ENCODE data around the gene C1QTNF2.
"Not testable (repeated sequence)": the region's sequence is repeated elsewhere in the genome, so short reads cannot be mapped to it uniquely, and the experiment has no call there.

Gene C1QTNF2

GRCh38 chr5:160370713-160371034 is 248 bp upstream of the C1QTNF2 start:
- no peak for DNase-seq

- no peak for DNase-seq
Measured at GRCh38 chr5:160367885-160368284, 2.5 kb downstream of the C1QTNF2 start.

DNA sequence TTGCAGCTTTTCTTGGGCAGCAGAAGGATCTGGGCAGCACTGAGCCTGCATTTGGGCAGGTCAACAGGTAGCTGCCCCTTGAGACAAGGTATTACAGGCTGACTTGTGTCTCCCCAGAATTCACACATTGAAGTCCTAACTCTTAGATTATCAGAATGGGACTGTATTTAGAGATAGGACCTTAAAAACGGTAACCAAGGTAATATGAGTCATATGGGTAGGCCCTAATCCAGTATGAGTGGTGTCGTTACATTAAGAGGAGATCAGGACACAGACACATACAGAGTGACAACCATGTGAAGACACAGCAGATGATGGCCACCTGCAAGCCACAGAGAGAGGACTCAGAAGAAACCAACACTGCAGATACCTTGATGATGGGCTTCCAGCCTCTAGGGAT is 3.2 kb downstream of the C1QTNF2 start:
- no peak for DNase-seq

DNA sequence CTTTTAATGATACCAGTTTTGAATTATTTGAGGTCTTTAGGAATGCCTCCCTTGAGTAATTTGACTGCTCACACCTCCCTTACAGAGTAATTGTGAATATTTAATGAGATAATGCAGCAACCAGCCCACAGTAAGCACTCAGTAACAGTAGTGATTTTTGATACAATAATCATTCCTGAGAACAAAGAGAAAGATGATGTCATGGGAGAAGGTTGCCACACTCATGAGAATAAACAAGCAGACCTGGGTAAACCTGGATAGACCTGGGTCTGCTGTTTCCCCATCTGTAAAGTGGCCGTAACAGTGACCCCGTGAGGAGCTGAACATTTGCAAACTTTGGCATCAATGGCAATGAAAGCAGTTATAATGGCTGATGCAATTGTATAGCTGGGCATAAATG is 4.2 kb downstream of the C1QTNF2 start:
- DNase-seq, result no peak

- no peak for DNase-seq
Measured at GRCh38 chr5:160363660-160364395, 6.6 kb downstream of the C1QTNF2 start.

GRCh38 chr5:160363211-160363610 is 7.2 kb downstream of the C1QTNF2 start:
- DNase-seq, result peak; percentile 7

DNA sequence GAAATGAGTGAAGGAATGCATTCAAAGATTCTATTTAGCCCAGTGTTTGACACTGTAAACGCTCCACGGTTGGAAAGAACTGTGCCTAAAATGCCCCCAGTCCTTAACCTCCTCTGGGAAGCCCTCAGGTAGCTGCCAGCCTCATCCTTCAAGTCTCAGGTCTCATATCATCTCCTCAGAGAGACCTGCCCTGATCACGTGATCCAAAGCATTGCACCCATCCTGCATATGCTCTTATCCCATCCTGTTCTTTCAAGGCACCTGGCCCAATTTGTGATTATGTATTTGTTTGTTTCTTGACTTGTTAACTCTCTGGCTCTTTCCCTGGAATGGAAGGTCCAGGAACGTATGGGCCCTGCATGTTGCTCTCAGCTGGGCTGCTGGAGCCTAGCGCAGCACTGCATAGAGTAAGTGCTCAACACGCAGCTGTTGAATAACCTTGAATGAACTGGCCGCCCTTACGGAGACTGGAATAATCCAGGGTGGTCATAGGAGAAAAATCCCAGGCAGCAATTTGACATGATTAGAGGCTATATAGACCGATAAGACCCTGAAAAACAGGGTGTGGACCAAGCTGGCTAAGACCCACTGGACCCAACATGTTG is 8.7 kb downstream of the C1QTNF2 start:
- DNase-seq, result no peak

DNA sequence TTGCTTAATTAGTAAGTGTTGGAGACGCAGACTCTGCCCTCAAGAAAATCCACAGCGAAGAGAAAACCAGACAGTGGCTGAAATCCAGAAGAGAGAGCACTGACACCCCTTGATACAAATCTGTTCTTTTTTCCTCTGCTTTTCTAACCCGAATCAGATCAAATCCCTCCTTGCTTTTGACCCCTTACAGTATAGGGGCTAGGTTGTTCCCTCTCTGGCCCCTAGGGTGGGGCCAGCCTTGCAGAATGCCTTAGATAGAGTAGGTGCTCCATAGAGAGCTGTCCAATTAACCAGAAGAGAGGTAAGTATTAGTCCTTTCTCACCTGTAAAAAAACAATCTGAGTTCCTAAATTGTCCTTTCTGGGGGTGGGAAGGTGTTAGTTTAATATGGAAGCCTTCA is 10.1 kb downstream of the C1QTNF2 start:
- DNase-seq, result no peak

DNA sequence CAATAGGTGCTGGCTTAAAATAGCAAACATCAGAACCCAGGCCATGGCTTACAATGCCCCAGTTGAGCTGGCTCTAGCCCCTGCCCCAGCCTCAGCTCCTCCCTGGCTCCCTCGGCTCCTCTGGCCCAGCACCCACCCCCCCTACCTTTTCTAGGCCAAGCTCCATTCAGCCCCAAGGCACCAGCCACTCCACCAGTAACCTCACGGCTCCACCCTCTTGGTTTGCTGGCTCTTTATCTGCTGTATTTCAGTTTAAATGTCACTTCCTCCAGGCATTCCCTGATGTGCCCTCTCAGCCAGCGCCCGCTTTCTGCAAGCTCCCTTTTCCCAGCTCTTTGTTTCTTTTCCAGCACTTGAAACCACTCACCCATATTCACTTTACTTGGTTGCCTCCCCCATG is 10.6 kb downstream of the C1QTNF2 start:
- no peak for DNase-seq

- DNase-seq, result no peak
Measured at GRCh38 chr5:160359242-160359641, 11.2 kb downstream of the C1QTNF2 start.

DNA sequence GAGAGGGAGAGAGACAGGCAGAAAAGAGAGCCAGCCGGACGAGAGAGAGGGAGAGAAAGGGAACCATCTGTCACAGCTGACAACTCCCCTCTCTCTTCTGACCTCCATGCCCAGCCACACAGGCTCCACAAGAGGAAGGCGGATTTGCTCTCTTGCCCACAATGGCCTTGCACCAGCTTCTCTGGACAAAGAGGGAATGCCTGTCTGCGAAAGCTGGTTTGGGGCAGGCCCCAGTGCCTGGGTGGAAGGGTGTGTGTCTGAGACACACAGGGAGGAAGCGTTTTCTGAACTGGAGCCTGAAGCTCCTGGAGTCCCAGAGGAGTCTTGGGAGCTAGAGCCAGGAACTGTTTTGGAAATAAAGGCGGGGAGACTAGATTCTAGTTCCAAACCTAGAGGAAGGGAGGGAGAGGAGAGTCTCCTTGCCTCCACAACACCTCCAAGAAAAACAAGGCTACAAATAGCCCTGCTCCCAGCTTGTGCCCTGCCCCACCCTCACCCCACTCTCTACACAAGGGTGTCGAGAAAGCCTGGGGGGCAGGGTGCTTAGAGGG is 12.5 kb downstream of the C1QTNF2 start:
- no peak for DNase-seq

DNA sequence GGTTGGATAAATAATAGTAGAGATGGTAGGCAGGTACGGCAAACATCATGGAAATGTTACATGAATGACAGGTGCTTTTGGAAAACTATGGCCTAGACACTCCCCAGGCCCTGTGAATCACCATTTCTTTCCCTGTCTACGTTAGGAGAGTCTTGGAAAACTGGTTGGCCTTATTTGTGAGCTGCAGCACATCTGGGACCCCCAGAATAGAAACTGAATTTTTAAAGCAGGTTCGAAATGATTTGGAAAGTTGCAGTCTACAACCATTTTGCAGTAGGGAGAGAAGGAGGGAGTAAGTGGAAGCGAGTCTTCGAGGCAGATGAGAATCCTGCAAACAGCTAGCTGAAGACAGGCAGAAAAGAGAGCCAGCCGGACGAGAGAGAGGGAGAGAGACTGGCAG is 13.0 kb downstream of the C1QTNF2 start:
- DNase-seq, result no peak

GRCh38 chr5:160356550-160357347 is 13.7 kb downstream of the C1QTNF2 start:
- no peak for DNase-seq

DNA sequence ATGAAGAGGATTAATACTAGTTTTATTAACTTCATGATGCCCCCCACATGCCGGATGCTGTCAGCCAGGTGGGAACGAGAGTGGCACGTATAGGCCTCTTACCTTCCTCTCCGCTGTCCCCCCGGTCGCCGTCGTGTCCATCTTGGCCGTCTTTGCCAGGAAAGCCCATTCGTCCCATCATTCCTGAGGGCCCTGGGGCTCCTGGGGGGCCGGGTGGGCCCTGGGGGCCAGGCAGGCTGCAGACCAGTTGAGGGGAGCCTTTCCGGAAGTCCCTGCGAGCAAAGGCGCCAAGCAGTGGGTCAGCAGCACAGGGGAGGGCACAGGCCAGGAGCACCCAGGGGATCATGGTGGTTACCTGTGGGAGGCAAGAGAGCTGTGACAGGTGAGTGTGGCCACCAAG is 15.8 kb downstream of the C1QTNF2 start:
- no peak for DNase-seq

DNA sequence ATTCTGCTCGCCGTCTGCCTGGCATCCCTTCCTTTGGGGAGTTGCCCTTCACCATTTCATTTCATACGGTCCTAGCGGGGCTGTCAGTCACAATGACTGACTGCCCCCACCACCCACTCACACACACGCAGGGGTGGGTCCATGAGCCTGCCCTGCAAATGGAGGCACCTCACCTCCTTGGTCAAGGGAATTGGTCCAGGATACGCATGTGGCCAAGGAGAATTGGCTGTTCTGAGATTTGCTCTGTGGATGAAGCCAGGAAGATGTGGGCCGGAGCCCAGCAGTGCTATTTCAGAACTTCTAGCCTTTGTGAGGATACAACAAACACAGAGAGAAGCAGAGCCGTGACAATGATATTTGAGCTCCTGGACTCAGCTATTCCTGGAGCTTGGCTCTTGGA is 17.0 kb downstream of the C1QTNF2 start:
- no peak for DNase-seq

- no peak for DNase-seq
Measured at GRCh38 chr5:160352308-160352707, 18.1 kb downstream of the C1QTNF2 start.

- no peak for DNase-seq
Measured at GRCh38 chr5:160349935-160350303, 20.5 kb downstream of the C1QTNF2 start.

- no peak for DNase-seq
Measured at GRCh38 chr5:160349249-160349934, 21.0 kb downstream of the C1QTNF2 start.

GRCh38 chr5:160348080-160348479 is 22.3 kb downstream of the C1QTNF2 start:
- no peak for DNase-seq

DNA sequence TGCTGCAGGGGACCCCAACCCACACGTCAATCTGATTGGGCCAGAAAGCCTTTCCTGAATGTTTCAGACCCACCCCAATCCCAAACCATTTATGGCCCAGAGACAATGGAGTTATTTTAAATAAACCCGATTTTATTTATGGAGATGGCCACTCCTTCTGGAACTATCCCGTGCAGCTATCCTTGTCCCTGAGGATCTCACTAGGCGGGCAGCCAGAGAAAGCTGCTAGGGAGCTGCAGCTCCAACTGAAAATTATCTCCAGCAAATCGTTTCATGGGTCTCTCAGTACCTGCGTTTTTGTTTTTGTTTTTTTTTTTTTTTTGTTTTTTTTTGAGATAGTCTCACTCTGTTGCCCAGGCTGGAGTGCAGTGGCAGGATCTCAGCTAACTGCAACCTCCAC is 23.0 kb downstream of the C1QTNF2 start:
- no peak for DNase-seq

DNA sequence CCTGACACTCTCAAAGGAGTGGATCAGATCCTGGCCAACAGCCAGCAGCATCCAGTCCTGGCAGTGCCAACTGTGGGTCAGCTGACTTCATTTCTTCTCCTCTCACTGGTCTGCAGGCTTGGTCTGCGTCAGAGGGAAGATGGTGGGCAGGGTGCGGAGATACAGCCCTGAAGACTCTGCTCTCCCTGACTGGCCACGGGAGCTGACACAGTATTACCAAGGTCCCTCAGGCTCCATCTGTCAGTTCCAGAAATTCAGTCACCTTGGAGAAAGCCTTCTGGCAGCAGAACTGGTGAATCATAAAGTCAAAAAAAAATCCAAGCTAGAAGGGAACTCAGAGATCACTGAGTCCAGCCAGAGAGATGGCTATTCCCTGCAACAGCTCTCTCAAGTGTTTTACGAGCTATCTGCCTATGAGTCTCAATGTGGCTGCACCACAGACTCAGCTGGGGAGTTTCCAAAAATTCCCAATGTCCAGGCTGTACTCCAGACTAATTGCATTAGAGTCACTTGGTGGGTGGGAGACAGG is 27.9 kb downstream of the C1QTNF2 start:
- DNase-seq, result no peak

DNA sequence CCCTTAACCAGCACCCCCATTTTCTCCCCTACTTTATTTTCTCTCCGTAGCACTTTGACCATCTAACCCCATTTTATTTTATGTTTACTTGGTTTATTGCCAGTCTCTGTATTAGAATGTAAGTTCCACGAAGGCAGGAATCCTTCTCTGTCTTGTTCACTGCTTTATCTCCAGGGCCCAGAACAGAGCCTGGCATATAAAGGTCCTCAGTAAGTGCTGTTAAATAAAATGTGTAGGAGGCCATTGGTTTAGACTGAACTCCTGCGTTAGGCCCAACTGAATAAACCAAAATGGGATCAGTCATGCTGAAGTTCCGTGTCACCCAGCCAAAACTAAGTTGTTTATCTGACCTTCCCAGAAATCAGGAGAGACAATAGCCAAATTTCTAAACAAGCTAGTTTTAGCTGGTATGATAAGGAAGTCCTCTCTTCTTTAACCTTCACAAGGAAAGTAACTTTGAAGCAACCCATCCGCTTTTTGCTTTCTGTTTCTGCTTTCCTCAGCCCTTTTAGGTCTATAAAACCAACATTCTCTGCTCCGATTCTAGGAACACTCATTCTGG is 29.0 kb downstream of the C1QTNF2 start:
- no peak for DNase-seq

DNA sequence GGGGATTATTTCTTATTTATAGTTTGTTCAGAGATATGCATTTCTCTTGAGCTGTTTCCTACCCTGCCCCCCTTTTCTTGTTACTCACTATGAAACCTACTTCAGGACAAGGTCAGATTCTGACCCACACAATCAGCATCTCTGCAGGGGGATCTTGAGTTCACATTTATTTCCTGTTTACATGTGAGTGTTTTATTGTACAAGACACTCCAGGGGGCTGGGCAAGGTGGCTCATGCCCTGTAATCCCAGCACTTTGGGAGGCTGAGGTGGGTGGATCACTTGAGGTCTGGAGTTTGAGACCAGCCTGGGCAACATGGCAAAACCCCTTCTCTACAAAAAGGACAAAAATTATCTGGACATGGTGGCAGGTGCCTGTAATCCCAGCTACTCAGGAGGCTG is 29.9 kb downstream of the C1QTNF2 start:
- not testable (repeated sequence) for DNase-seq
